Transverse colon (tissue), 4 donors: Measurements from ENCODE around the gene FAM83C. TPM values are rescaled to one million over a fixed set of nuclear protein-coding genes. Genes with fewer than 3 reads are reported as not detected.

Experiments
- DNase-seq: peaks from one replicate; pipeline ENCODE4 v3.0.0-alpha.2; 2019
- H3K27ac ChIP-seq, 4 donors: fragments of 200-600 bp; sonication (generic); 2 replicates each; pipeline ENCODE4 v1.5.1; 2016 to 2018; ENCODE audit warnings: inconsistent platforms in 4 of 4
- H3K27me3 ChIP-seq: fragments of 200-600 bp; sonication (generic); 2 replicates; pipeline ENCODE4 v1.5.1; 2017; ENCODE audit warnings: inconsistent platforms
- H3K36me3 ChIP-seq, 4 donors: fragments of 200-600 bp; sonication (generic); 2 replicates each; pipeline ENCODE4 v1.5.1; 2017 to 2019; ENCODE audit warnings: inconsistent platforms in 4 of 4
- H3K4me1 ChIP-seq, 4 donors: fragments of 200-600 bp; sonication (generic); 2 replicates each; pipeline ENCODE4 v1.5.1; 2017 to 2020; ENCODE audit warnings: inconsistent platforms in 4 of 4
- H3K4me3 ChIP-seq, 4 donors: fragments of 200-600 bp; sonication (generic); 1 replicate in 1 of 4; 2 replicates in 3 of 4; pipeline versions ENCODE4 v1.5.1 to v1.6.1; 2017 to 2019; ENCODE audit warnings: inconsistent platforms in 4 of 4
- H3K9me3 ChIP-seq, 2 donors: fragments of 200-600 bp; sonication (generic); 2 replicates each; pipeline ENCODE4 v1.5.1; 2017 to 2019; ENCODE audit warnings: inconsistent platforms in 2 of 2
- EP300 ChIP-seq: sonication (generic); formaldehyde crosslinking; IDR thresholded peaks from one replicate; pipeline ENCODE4 v1.6.1; 2017; ENCODE audit warnings: antibody characterized with exemption, low read depth
- POLR2A ChIP-seq: fragments of 450-650 bp; IDR thresholded peaks from one replicate; pipeline ENCODE4 v1.6.1; 2016; ENCODE audit warnings: antibody characterized with exemption, mild to moderate bottlenecking, moderate library complexity
- POLR2AphosphoS5 ChIP-seq, 3 donors: sonication (generic); formaldehyde crosslinking; IDR thresholded peaks; one replicate each; pipeline ENCODE4 v1.6.1; 2016; ENCODE audit warnings: antibody characterized with exemption in 3 of 3
- WGBS, 2 donors: methylation state at CpG; one replicate each; pipeline ENCODE4 v1.1.5; 2018; ENCODE audit warnings: low coverage in 1 of 2; 5-methylcytosine and 5-hydroxymethylcytosine counted together
- in situ Hi-C, 4 donors: fragments of 200-750 bp; cut with MboI; loops; one replicate each; pipeline versions ENCODE4 v1.15.0 to v1.15.1; 2017; ENCODE audit warnings: low sequenced_read_pairs in 3 of 4, low pct_ligation_motif_present in 1 of 4, low pct_unique_long_range_greater_than_20kb in 1 of 4
- intact Hi-C: fragments of 100-400 bp; cut with DNase I; formaldehyde crosslinking; loops from one replicate; pipeline ENCODE4 v1.15.1; 2023; ENCODE audit warnings: low total_unique reads
- total RNA-seq, 4 donors: library from RNA; depleted of rRNA; stranded (reverse); fragments of >200 nt; gene quantifications; one replicate each; pipeline ENCODE4 v1.1.0, GENCODE V29; 2016
- TF ChIP-seq, protein P1 (sequence below), 5 experiments: fragments of 200-600 bp in 3 of 5; fragments of 450-650 bp in 2 of 5; sonication (generic) in 3 of 5; IDR thresholded peaks; 1 replicate in 2 of 5; 2 replicates in 3 of 5; pipeline ENCODE4 v1.5.1; 2016 to 2017; ENCODE audit warnings: antibody characterized with exemption in 5 of 5, inconsistent platforms in 3 of 5, mild to moderate bottlenecking in 2 of 5, moderate library complexity in 1 of 5

FAM83C gene
- total RNA-seq, 4 donors from 2014 or later: 0.14 TPM; not detected in 3

DNA sequence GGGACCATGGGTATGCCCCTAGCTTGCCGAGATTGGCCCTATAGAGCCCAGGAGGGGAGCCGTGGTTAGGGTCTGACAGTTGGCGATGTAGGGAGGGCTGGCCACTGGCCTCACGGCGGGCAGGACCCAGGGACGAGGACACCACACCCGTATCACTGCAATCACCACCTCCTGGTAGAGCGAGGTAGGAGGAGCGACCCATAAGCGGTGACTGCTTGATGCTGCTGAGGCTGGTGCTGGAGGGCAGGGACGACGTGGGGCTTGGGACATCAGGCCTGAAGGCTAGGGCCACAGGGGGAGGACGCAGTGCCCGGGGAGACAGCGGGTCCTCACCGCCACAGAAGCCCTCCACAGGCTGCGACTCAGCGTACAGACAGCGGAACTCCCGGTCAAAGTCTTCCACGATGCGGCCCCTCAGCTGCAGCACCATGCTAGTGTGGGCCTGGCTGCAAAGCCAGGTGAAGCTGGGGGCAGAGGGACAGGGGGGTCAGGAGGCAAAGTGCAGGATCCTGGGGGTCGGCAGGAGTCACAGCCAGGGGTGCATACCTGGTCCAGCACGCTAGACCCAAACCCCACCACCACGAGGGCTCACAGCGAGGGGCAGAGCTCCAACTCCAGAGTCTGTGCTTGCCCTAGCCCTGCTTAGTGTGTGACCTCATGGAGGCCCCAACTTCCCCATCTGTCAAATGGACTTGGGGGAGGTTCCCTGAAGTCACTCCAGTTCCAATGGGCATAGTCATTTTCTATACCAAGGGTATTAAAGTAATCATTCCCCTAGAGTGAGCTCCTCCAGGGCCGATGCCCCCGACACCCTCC, 4.5 kb downstream of the FAM83C start:
- intact Hi-C loops (no loop called here), in situ Hi-C loops (no loop called here)
- Histone ChIP-seq H3K36me3 (no peaks in the 10 kb centered on the region), H3K4me3 (no peak overlapping the region), H3K4me1 (peaks cover 10 to 25% (median 20%) of the 10 kb centered on the region in 4 donors), H3K27ac (no peak overlapping the region), H3K27me3 (no peaks in the 10 kb centered on the region), H3K9me3 (no peaks in the 10 kb centered on the region)
- 84% methylated on average over 27 of the region's 28 CpGs; no CpG with 5 or more reads in 1 of the 2 donors for WGBS, 2 donors
- DNase-seq: no peak
- TF ChIP-seq, protein P1, sequence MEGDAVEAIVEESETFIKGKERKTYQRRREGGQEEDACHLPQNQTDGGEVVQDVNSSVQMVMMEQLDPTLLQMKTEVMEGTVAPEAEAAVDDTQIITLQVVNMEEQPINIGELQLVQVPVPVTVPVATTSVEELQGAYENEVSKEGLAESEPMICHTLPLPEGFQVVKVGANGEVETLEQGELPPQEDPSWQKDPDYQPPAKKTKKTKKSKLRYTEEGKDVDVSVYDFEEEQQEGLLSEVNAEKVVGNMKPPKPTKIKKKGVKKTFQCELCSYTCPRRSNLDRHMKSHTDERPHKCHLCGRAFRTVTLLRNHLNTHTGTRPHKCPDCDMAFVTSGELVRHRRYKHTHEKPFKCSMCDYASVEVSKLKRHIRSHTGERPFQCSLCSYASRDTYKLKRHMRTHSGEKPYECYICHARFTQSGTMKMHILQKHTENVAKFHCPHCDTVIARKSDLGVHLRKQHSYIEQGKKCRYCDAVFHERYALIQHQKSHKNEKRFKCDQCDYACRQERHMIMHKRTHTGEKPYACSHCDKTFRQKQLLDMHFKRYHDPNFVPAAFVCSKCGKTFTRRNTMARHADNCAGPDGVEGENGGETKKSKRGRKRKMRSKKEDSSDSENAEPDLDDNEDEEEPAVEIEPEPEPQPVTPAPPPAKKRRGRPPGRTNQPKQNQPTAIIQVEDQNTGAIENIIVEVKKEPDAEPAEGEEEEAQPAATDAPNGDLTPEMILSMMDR (IDR thresholded peaks at IDR 0.05): no peak
- TF ChIP-seq EP300: no peak
- no peak for TF ChIP-seq POLR2AphosphoS5 (IDR thresholded peaks at IDR 0.05)
- TF ChIP-seq POLR2A: no peak

DNA sequence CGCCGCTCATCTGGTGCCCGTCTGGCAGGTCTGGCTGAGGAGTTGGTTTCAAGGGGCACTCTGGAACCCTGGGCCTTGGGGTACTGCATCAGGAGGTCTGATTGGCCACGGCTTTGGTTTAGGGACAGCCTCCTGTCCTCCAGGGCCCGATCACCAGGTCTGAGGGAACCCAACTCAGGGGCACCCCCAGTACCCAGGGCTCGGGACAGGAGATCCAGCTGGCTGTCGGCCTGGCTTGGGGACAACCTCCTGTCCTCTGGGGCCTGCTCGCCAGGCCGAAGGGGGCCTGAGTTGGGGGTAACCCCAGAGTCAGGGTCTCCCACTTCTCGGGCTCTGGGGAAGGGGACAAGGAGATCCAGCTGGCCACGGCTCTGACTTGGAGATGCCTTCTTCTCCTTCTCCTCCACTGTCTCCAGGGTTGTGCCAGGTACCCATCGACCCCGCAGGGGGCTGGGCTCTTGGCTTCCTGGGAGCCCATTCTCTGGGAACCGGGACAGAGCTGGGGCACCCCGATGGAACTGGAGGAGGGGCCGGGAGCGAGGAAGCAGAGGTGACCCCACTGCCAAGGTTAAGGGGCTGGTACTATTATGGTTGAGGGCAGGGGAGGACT, 5.2 kb downstream of the FAM83C start:
- H3K27me3 ChIP-seq: no peaks in the 10 kb centered on the region
- H3K4me3 ChIP-seq: no peak overlapping the region
- no peak for DNase-seq
- TF ChIP-seq POLR2A (no peak), EP300 (no peak), POLR2AphosphoS5 (IDR thresholded peaks at IDR 0.05) (no peak)
- TF ChIP-seq, protein P1 (IDR thresholded peaks at IDR 0.05): no peak
- peak overlapping the region in 1 of 4 donors; percentile 41 for H3K27ac ChIP-seq
- no peaks in the 10 kb centered on the region for H3K9me3 ChIP-seq
- in situ Hi-C loops (no loop called here), intact Hi-C loops (no loop called here)
- H3K4me1 ChIP-seq: peaks cover 10 to 32% (median 21%) of the 10 kb centered on the region in 4 donors
- no peaks in the 10 kb centered on the region for H3K36me3 ChIP-seq
- 91% methylated on average over 14 of the region's 17 CpGs; no CpG with 5 or more reads in 1 of the 2 donors for WGBS, 2 donors

DNA sequence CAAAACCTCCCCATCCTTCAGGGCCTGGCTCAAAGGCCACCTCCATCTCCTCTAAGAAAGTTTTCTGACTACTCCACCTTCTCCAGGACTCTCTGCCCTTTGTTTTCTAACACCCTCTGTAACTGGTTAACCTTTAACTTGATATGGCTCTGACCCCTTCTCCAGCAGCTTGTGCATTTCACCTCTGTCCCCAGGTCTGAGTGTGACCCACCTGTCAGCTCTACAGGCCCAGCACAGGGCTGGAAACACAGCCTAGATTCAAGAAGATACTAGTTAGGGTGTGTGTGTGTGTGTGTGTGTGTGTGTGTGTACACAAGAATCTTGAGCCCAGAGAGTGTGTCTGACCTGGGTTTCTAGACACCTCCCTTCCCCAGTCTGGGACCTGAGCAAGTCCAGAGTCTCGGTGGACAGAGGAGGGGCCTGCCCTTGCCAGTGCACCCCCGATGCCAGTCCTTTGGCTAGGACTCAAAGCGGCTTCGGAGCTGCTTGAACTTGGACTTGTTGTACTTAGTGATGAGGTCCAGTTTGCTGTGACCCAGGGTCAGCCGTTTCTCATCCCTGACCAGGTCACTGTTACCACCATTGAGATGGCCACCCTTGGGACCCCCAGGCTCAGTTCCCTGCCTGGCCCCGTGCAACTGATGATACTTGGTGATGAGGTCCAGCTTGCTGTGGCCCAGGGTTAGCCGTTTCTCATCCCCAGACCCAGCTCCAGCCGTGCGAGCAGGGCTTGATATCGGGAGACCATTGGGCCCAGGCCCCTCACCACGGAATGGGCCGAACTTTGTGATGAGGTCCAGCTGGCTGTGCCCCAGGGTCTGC, 5.9 kb downstream of the FAM83C start:
- no peak for DNase-seq
- no peak overlapping the region for H3K4me3 ChIP-seq
- no peaks in the 10 kb centered on the region for H3K27me3 ChIP-seq
- 90% methylated on average over 12 of the region's 12 CpGs; no CpG with 5 or more reads in 1 of the 2 donors for WGBS, 2 donors
- H3K27ac ChIP-seq: peak overlapping the region in 2 of 4 donors; percentile 41 to 90
- in situ Hi-C loops: no loop called here
- intact Hi-C loops: no loop called here
- no peaks in the 10 kb centered on the region for H3K36me3 ChIP-seq
- no peaks in the 10 kb centered on the region for H3K9me3 ChIP-seq
- TF ChIP-seq POLR2AphosphoS5 (IDR thresholded peaks at IDR 0.05) (no peak), EP300 (no peak), POLR2A (no peak)
- TF ChIP-seq, protein P1 (IDR thresholded peaks at IDR 0.05): no peak
- H3K4me1 ChIP-seq: peaks cover 10 to 32% (median 21%) of the 10 kb centered on the region in 4 donors

DNA sequence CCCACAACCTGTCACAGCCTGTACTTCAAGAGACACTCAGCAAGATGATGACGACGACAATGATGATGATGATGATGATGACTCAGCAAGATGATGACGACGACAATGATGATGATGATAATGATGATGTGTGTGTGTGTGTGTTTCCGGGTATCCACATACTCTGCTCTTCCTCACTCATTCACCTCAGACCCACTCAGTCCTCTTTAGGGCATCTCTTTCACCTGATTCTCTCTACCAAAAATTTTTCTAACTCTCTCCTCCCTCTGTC, 6.5 kb downstream of the FAM83C start:
- H3K27ac ChIP-seq: peak overlapping the region in 2 of 4 donors; percentile 89 to 90
- H3K27me3 ChIP-seq: no peaks in the 10 kb centered on the region
- peaks cover 10 to 32% (median 21%) of the 10 kb centered on the region in 4 donors for H3K4me1 ChIP-seq
- TF ChIP-seq EP300 (no peak), POLR2A (no peak), POLR2AphosphoS5 (IDR thresholded peaks at IDR 0.05) (no peak)
- TF ChIP-seq, protein P1 (IDR thresholded peaks at IDR 0.05): no peak
- no peaks in the 10 kb centered on the region for H3K36me3 ChIP-seq
- DNase-seq: no peak
- H3K9me3 ChIP-seq: no peaks in the 10 kb centered on the region
- intact Hi-C loops: no loop called here
- no peak overlapping the region for H3K4me3 ChIP-seq
- 50 to 74% methylated on average over 5 of the region's 5 CpGs for WGBS, 2 donors
- in situ Hi-C loops: no loop called here
